ENCODE results near the gene NAV2. TPM values are rescaled to one million over a fixed set of nuclear protein-coding genes. Genes with fewer than 3 reads are reported as not detected.

Gene NAV2
- polyA plus RNA-seq, 1 donor (not counting 4 experiments of a cell fraction or from before 2014, with no cell fraction given), result 4.0 TPM

- Histone ChIP-seq H3K4me2 (ENCODE audit: control insufficient read depth, extremely low read depth, insufficient read depth, low read depth, low read length) (no peak overlapping the region), H3K9ac (ENCODE audit: control insufficient read depth, extremely low read depth, insufficient read depth, low read length) (no peak overlapping the region), H3K27ac (ENCODE audit: control insufficient read depth, insufficient read depth, low read length) (no peak overlapping the region), H3K9me3 (ENCODE audit: control insufficient read depth, low read depth, low read length) (no peaks in the 10 kb centered on the region), H4K20me1 (ENCODE audit: control insufficient read depth, extremely low read depth, insufficient read depth, low read length) (no peaks in the 10 kb centered on the region), H3K79me2 (ENCODE audit: control insufficient read depth, insufficient read depth, low read length) (no peaks in the 10 kb centered on the region), H3K9me1 (ENCODE audit: control insufficient read depth, extremely low read depth, insufficient read depth, low read length) (no peaks in the 10 kb centered on the region), H3K4me1 (ENCODE audit: control insufficient read depth, extremely low read depth, insufficient read depth, low read length) (peaks cover 9% of the 10 kb centered on the region), H3K27me3 (ENCODE audit: control insufficient read depth, extremely low read depth, insufficient read depth, low read length) (peaks cover 9% of the 10 kb centered on the region), H3K4me3 (ENCODE audit: control insufficient read depth in 2 of 3, extremely low read depth in 1 of 3, insufficient read depth in 2 of 3, low read depth in 1 of 3, low read length in 3 of 3) (no peak overlapping the region), H2AFZ (ENCODE audit: control insufficient read depth, low read length) (no peak overlapping the region), H3K36me3 (ENCODE audit: control insufficient read depth in 2 of 2, extremely low read depth in 1 of 2, insufficient read depth in 2 of 2, low read length in 2 of 2) (no peaks in the 10 kb centered on the region)
- dilution Hi-C loops (cut with MboI; ENCODE audit: extremely low pct_ligation_motif_present, low sequenced_read_pairs), result no loop called here
- no peak for FAIRE-seq
- TF ChIP-seq CTCF (optimal IDR thresholded peaks at IDR 0.05 in 1 of 3, IDR thresholded peaks at IDR 0.05 in 1 of 3, conservative IDR thresholded peaks at IDR 0.05 in 1 of 3; ENCODE audit: extremely low read depth in 1 of 3, insufficient read depth in 2 of 3, low read length in 3 of 3), result no peak
- TF ChIP-seq EZH2 (IDR thresholded peaks at IDR 0.05; ENCODE audit: low read length), result no peak
- DNase-seq (ENCODE audit: low read depth, low spot score), result no peak
Observed at GRCh38 chr11:19721176-19721575, 8.5 kb downstream of the NAV2 start.

- no peak for FAIRE-seq
- dilution Hi-C loops (cut with MboI; ENCODE audit: extremely low pct_ligation_motif_present, low sequenced_read_pairs), result no loop called here
- Histone ChIP-seq H3K4me2 (ENCODE audit: control insufficient read depth, extremely low read depth, insufficient read depth, low read depth, low read length) (no peak overlapping the region), H3K4me1 (ENCODE audit: control insufficient read depth, extremely low read depth, insufficient read depth, low read length) (peaks cover 9% of the 10 kb centered on the region), H3K9ac (ENCODE audit: control insufficient read depth, extremely low read depth, insufficient read depth, low read length) (no peak overlapping the region), H3K27ac (ENCODE audit: control insufficient read depth, insufficient read depth, low read length) (no peak overlapping the region), H3K9me1 (ENCODE audit: control insufficient read depth, extremely low read depth, insufficient read depth, low read length) (no peaks in the 10 kb centered on the region), H3K27me3 (ENCODE audit: control insufficient read depth, extremely low read depth, insufficient read depth, low read length) (no peaks in the 10 kb centered on the region), H3K36me3 (ENCODE audit: control insufficient read depth in 2 of 2, extremely low read depth in 1 of 2, insufficient read depth in 2 of 2, low read length in 2 of 2) (no peaks in the 10 kb centered on the region), H3K9me3 (ENCODE audit: control insufficient read depth, low read depth, low read length) (no peaks in the 10 kb centered on the region), H3K4me3 (ENCODE audit: control insufficient read depth in 2 of 3, extremely low read depth in 1 of 3, insufficient read depth in 2 of 3, low read depth in 1 of 3, low read length in 3 of 3) (no peak overlapping the region), H4K20me1 (ENCODE audit: control insufficient read depth, extremely low read depth, insufficient read depth, low read length) (no peaks in the 10 kb centered on the region), H2AFZ (ENCODE audit: control insufficient read depth, low read length) (no peak overlapping the region), H3K79me2 (ENCODE audit: control insufficient read depth, insufficient read depth, low read length) (no peaks in the 10 kb centered on the region)
- no peak for DNase-seq (ENCODE audit: low read depth, low spot score)
- TF ChIP-seq EZH2 (IDR thresholded peaks at IDR 0.05; ENCODE audit: low read length) (no peak), CTCF (optimal IDR thresholded peaks at IDR 0.05 in 1 of 3, IDR thresholded peaks at IDR 0.05 in 1 of 3, conservative IDR thresholded peaks at IDR 0.05 in 1 of 3; ENCODE audit: extremely low read depth in 1 of 3, insufficient read depth in 2 of 3, low read length in 3 of 3) (no peak)
Observed at GRCh38 chr11:19722702-19723101, 10.1 kb downstream of the NAV2 start.
